ENCODE measurements around the gene HTT. TPM values are rescaled to one million over a fixed set of nuclear protein-coding genes. Genes with fewer than 3 reads are reported as not detected.

Gene HTT
- total RNA-seq, 1 experiment from 2014 or later, result 37.4 TPM

DNA sequence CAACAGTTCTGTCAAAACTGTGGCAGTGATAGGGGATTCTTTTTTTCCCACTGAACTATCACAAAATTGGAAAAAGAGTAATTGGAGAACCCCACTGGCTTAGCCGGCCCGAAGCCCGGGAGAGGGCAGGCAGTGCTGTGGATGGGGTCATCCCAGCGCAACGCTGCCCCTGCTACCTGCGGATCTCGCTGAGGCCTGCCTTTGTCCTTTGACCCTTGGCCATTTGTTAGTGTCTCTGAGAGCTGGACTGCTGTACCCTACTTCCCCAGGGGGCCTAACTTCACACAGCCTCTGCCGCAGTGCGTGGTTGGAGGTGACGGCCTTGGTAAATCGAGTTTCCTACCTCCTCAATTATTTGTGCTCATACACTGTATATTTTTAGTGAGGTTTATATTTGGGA lies 131.5 kb downstream of the HTT start:
- TF ChIP-seq FOSL1 (IDR thresholded peaks at IDR 0.05; ENCODE audit: low read depth), result no peak
- no peak for TF ChIP-seq EGR1 (IDR thresholded peaks at IDR 0.05; ENCODE audit: low read depth)
- TF ChIP-seq, protein P1, sequence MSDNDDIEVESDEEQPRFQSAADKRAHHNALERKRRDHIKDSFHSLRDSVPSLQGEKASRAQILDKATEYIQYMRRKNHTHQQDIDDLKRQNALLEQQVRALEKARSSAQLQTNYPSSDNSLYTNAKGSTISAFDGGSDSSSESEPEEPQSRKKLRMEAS (IDR thresholded peaks at IDR 0.05), result no peak
- no peak for TF ChIP-seq POLR2A (IDR thresholded peaks at IDR 0.05; ENCODE audit: borderline replicate concordance, extremely low read depth, insufficient read depth, insufficient read length)
- no peak for TF ChIP-seq ZFX (IDR thresholded peaks at IDR 0.05)
- TF ChIP-seq RAD21 (IDR thresholded peaks at IDR 0.05; ENCODE audit: low read depth), result no peak
- BruUV-seq (replicated peaks), result no TSS peak
- H3K4me1 ChIP-seq (ENCODE audit: control insufficient read depth in 1 of 2, insufficient read depth in 2 of 2, low read length in 2 of 2), result no peaks in the 10 kb centered on the region
- H3K9me2 ChIP-seq (ENCODE audit: insufficient read depth), result no peaks in the 10 kb centered on the region
- ChIA-PET CTCF (no interaction called here), RAD21 (ENCODE audit: low non-redundant PET in 1 of 2, low total read pairs in 2 of 2, uncharacterized antibody in 2 of 2, unreplicated experiment in 2 of 2) (no interaction called here), POLR2A (no interaction called here)
- no peak for DNase-seq (ENCODE audit: low read depth, low spot score)
- peaks cover 0 to 17% of the 10 kb centered on the region in 2 experiments; a peak in 3 of 4 replicates for H3K36me3 ChIP-seq (ENCODE audit: control insufficient read depth in 1 of 2, insufficient read depth in 2 of 2, low read length in 2 of 2)
- no peak overlapping the region for H2AFZ ChIP-seq (ENCODE audit: low read depth, low read length, poor library complexity, severe bottlenecking)
- H3K9ac ChIP-seq (ENCODE audit: low read length), result no peak overlapping the region
- no peaks in the 10 kb centered on the region for H3K27me3 ChIP-seq (ENCODE audit: insufficient read depth, low read length)
- no peaks in the 10 kb centered on the region for H3K79me2 ChIP-seq (ENCODE audit: insufficient read depth, low read length)
- no peaks in the 10 kb centered on the region for H3K9me3 ChIP-seq (ENCODE audit: control insufficient read depth in 1 of 2, insufficient read depth in 1 of 2, low read depth in 1 of 2, low read length in 2 of 2)
- H4K20me1 ChIP-seq (ENCODE audit: insufficient read depth), result no peaks in the 10 kb centered on the region
- H3K4me2 ChIP-seq (ENCODE audit: low read length), result no peak overlapping the region
- no peak overlapping the region for H3K27ac ChIP-seq (ENCODE audit: low read depth, low read length)
- intact Hi-C loops (cut with micrococcal nuclease), result no loop called here
- ATAC-seq, result no peak
- no peak overlapping the region for H3K4me3 ChIP-seq (replicated peaks in 1 of 2; ENCODE audit: low read depth in 1 of 2, low read length in 2 of 2)

DNA sequence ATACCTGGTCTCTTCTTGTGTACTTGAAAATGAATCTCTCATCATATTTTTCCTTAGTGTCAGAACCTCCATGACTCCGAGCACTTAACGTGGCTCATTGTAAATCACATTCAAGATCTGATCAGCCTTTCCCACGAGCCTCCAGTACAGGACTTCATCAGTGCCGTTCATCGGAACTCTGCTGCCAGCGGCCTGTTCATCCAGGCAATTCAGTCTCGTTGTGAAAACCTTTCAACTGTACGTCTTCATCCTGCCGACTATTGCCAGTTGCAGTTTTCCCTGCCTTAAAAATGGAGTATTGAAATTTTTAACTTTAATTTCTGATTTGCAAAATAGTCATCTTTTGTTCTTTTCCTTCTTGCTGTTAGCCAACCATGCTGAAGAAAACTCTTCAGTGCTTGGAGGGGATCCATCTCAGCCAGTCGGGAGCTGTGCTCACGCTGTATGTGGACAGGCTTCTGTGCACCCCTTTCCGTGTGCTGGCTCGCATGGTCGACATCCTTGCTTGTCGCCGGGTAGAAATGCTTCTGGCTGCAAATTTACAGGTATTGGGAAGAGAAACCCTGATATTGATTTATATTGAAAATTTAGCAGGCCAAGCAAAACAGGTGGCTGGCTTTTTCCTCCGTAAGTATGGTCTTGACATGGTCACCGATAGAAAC lies 132.1 kb downstream of the HTT start:
- H3K9me3 ChIP-seq (ENCODE audit: control insufficient read depth in 1 of 2, insufficient read depth in 1 of 2, low read depth in 1 of 2, low read length in 2 of 2), result no peaks in the 10 kb centered on the region
- no peaks in the 10 kb centered on the region for H4K20me1 ChIP-seq (ENCODE audit: insufficient read depth)
- no peak overlapping the region for H3K9ac ChIP-seq (ENCODE audit: low read length)
- ChIA-PET POLR2A (no interaction called here), RAD21 (ENCODE audit: low non-redundant PET in 1 of 2, low total read pairs in 2 of 2, uncharacterized antibody in 2 of 2, unreplicated experiment in 2 of 2) (no interaction called here), CTCF (no interaction called here)
- no peaks in the 10 kb centered on the region for H3K79me2 ChIP-seq (ENCODE audit: insufficient read depth, low read length)
- intact Hi-C loops (cut with micrococcal nuclease), result no loop called here
- no peak overlapping the region for H2AFZ ChIP-seq (ENCODE audit: low read depth, low read length, poor library complexity, severe bottlenecking)
- DNase-seq (ENCODE audit: low read depth, low spot score) (no peak), ATAC-seq (no peak)
- no peak overlapping the region for H3K27ac ChIP-seq (ENCODE audit: low read depth, low read length)
- no peaks in the 10 kb centered on the region for H3K9me2 ChIP-seq (ENCODE audit: insufficient read depth)
- no peak overlapping the region for H3K4me2 ChIP-seq (ENCODE audit: low read length)
- H3K4me3 ChIP-seq (replicated peaks in 1 of 2; ENCODE audit: low read depth in 1 of 2, low read length in 2 of 2), result no peak overlapping the region
- no TSS peak for BruUV-seq (replicated peaks)
- peaks cover 0 to 17% of the 10 kb centered on the region in 2 experiments; a peak in 3 of 4 replicates for H3K36me3 ChIP-seq (ENCODE audit: control insufficient read depth in 1 of 2, insufficient read depth in 2 of 2, low read length in 2 of 2)
- H3K27me3 ChIP-seq (ENCODE audit: insufficient read depth, low read length), result no peaks in the 10 kb centered on the region
- H3K4me1 ChIP-seq (ENCODE audit: control insufficient read depth in 1 of 2, insufficient read depth in 2 of 2, low read length in 2 of 2), result no peaks in the 10 kb centered on the region
- TF ChIP-seq FOSL1 (IDR thresholded peaks at IDR 0.05; ENCODE audit: low read depth) (no peak), POLR2AphosphoS5 (IDR thresholded peaks at IDR 0.05; ENCODE audit: low read depth, low read length) (no peak), ZNF274 (IDR thresholded peaks at IDR 0.05; ENCODE audit: low read depth, low read length) (no peak), SP1 (IDR thresholded peaks at IDR 0.05; ENCODE audit: low read depth) (no peak), CBX3 (IDR thresholded peaks at IDR 0.05; ENCODE audit: low read depth) (no peak), EZH2 (IDR thresholded peaks at IDR 0.05) (no peak), POLR2A (IDR thresholded peaks at IDR 0.05; ENCODE audit: borderline replicate concordance, extremely low read depth, insufficient read depth, insufficient read length) (no peak), JUND (IDR thresholded peaks at IDR 0.05) (no peak), RAD21 (IDR thresholded peaks at IDR 0.05; ENCODE audit: low read depth) (no peak), ZFX (IDR thresholded peaks at IDR 0.05) (no peak), EZH2phosphoT487 (IDR thresholded peaks at IDR 0.05; ENCODE audit: borderline replicate concordance) (no peak), SIN3A (IDR thresholded peaks at IDR 0.05; ENCODE audit: low read depth) (no peak), ELF1 (IDR thresholded peaks at IDR 0.05; ENCODE audit: borderline replicate concordance, low read depth) (no peak)
- TF ChIP-seq, protein P2, sequence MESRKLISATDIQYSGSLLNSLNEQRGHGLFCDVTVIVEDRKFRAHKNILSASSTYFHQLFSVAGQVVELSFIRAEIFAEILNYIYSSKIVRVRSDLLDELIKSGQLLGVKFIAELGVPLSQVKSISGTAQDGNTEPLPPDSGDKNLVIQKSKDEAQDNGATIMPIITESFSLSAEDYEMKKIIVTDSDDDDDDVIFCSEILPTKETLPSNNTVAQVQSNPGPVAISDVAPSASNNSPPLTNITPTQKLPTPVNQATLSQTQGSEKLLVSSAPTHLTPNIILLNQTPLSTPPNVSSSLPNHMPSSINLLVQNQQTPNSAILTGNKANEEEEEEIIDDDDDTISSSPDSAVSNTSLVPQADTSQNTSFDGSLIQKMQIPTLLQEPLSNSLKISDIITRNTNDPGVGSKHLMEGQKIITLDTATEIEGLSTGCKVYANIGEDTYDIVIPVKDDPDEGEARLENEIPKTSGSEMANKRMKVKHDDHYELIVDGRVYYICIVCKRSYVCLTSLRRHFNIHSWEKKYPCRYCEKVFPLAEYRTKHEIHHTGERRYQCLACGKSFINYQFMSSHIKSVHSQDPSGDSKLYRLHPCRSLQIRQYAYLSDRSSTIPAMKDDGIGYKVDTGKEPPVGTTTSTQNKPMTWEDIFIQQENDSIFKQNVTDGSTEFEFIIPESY (IDR thresholded peaks at IDR 0.05; ENCODE audit: extremely low read depth, insufficient replicate concordance, low read length), result no peak
- TF ChIP-seq, protein P1 (IDR thresholded peaks at IDR 0.05), result no peak
- TF ChIP-seq, protein P3, sequence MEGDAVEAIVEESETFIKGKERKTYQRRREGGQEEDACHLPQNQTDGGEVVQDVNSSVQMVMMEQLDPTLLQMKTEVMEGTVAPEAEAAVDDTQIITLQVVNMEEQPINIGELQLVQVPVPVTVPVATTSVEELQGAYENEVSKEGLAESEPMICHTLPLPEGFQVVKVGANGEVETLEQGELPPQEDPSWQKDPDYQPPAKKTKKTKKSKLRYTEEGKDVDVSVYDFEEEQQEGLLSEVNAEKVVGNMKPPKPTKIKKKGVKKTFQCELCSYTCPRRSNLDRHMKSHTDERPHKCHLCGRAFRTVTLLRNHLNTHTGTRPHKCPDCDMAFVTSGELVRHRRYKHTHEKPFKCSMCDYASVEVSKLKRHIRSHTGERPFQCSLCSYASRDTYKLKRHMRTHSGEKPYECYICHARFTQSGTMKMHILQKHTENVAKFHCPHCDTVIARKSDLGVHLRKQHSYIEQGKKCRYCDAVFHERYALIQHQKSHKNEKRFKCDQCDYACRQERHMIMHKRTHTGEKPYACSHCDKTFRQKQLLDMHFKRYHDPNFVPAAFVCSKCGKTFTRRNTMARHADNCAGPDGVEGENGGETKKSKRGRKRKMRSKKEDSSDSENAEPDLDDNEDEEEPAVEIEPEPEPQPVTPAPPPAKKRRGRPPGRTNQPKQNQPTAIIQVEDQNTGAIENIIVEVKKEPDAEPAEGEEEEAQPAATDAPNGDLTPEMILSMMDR (IDR thresholded peaks at IDR 0.05 in 2 of 3, conservative IDR thresholded peaks at IDR 0.05 in 1 of 3; ENCODE audit: borderline replicate concordance in 1 of 3, insufficient read depth in 1 of 3, low read depth in 2 of 3, low read length in 2 of 3), result no peak
